ENCODE measurements around the gene SH3RF2. TPM values are rescaled to one million over a fixed set of nuclear protein-coding genes. Genes with fewer than 3 reads are reported as not detected.
"Not testable (repeated sequence)": the region's sequence is repeated elsewhere in the genome, so short reads cannot be mapped to it uniquely, and the experiment has no call there.

SH3RF2 gene
- total RNA-seq, 2 experiments from 2014 or later = not detected

DNA sequence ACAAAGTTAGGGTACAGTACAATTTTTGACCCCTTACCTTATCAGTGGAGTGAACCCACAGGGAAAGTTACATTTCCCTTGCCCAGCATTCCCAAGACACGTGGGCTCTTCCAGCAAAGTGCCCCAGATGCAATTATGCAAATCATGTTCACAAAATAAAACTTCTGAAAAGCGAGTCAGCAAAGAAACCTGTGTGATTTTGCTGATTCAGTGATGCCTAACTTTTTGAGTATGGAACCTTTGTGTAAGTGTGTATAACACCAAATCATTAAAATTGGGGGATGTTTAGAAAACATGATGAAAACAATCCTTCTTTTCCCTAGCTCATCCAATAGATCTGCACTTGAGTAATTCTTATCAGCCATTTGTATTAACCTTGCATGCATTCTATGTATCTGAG lies 52.6 kb downstream of the SH3RF2 start:
- Mint-ChIP-seq H3K4me3 (no peak overlapping the region), H3K36me3 (no peaks in the 10 kb centered on the region), H3K4me1 (no peaks in the 10 kb centered on the region), H3K27ac (no peak overlapping the region), H3K9me3 (peaks cover 8% of the 10 kb centered on the region), H3K27me3 (peaks cover 3% of the 10 kb centered on the region)
- DNase-seq = no peak

GRCh38 chr5:145989428-145989827 lies 53.0 kb downstream of the SH3RF2 start:
- Mint-ChIP-seq H3K27me3 (peaks cover 3% of the 10 kb centered on the region), H3K27ac (no peak overlapping the region), H3K4me1 (no peaks in the 10 kb centered on the region), H3K9me3 (peaks cover 12% of the 10 kb centered on the region), H3K36me3 (no peaks in the 10 kb centered on the region), H3K4me3 (no peak overlapping the region)
- no peak for DNase-seq

DNA sequence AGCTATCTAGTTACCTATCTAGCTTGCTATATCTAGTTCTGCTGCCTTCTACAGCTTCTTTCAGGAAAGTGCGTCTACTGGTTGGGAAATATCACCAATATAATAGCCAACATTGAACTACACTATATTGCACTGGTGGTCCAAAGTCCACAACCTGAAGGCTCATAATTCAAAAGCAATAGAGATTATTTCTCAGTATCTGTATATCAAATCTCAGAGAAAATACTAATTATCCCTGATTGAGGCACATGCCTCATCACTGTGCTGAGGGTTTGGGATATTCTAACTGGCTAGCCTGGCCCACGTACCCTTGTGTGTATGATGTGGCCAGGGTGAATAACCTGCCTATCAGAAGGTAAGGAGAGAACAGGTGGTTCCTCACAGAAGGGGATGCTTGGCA lies 53.8 kb downstream of the SH3RF2 start:
- DNase-seq = no peak
- no peak overlapping the region for H3K4me3 Mint-ChIP-seq
- no peak overlapping the region for H3K27ac Mint-ChIP-seq
- no peaks in the 10 kb centered on the region for H3K4me1 Mint-ChIP-seq
- H3K9me3 Mint-ChIP-seq = peaks cover 12% of the 10 kb centered on the region
- H3K36me3 Mint-ChIP-seq = no peaks in the 10 kb centered on the region
- peaks cover 3% of the 10 kb centered on the region for H3K27me3 Mint-ChIP-seq

DNA sequence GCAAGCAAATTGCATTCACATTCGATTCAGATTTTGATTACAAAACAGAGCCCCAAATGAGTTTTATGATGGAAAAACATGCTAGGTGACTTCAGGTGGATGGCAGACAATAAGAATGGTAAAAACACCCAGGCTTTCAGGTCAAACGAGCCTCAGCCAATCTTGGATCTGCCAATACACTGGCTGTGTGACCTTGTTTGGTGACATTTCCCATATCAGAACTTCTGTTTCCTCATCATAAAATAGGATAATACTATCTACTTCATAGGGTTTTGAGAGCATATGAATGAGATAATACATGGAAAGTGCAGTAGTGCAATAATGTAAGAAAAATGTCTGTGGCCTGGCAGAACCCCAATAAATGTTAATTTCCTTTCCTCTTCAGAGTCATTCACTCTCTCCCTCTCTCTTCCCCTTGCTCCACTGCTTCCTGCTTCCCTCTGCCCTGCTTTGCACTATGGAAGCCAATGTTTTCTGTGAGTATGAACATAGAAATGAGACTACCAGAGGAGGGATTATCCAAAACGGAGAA lies 54.7 kb downstream of the SH3RF2 start:
- DNase-seq = no peak
- H3K36me3 Mint-ChIP-seq = no peaks in the 10 kb centered on the region
- peaks cover 7% of the 10 kb centered on the region for H3K27me3 Mint-ChIP-seq
- no peaks in the 10 kb centered on the region for H3K4me1 Mint-ChIP-seq
- peaks cover 12% of the 10 kb centered on the region for H3K9me3 Mint-ChIP-seq
- no peak overlapping the region for H3K27ac Mint-ChIP-seq
- H3K4me3 Mint-ChIP-seq = no peak overlapping the region

- H3K36me3 Mint-ChIP-seq, H3K4me3 Mint-ChIP-seq, DNase-seq, H3K4me1 Mint-ChIP-seq, H3K27ac Mint-ChIP-seq: not testable (repeated sequence)
- peaks cover 12% of the 10 kb centered on the region for H3K9me3 Mint-ChIP-seq
- peaks cover 14% of the 10 kb centered on the region for H3K27me3 Mint-ChIP-seq
Observed at GRCh38 chr5:145993538-145993937, 57.2 kb downstream of the SH3RF2 start.

- DNase-seq = no peak
- no peak overlapping the region for H3K4me3 Mint-ChIP-seq
- no peak overlapping the region for H3K27ac Mint-ChIP-seq
- no peaks in the 10 kb centered on the region for H3K4me1 Mint-ChIP-seq
- no peaks in the 10 kb centered on the region for H3K36me3 Mint-ChIP-seq
- peaks cover 12% of the 10 kb centered on the region for H3K27me3 Mint-ChIP-seq
- peaks cover 12% of the 10 kb centered on the region for H3K9me3 Mint-ChIP-seq
Observed at GRCh38 chr5:145996135-145996534, 59.8 kb downstream of the SH3RF2 start.

GRCh38 chr5:145999208-145999607 lies 62.8 kb downstream of the SH3RF2 start:
- Mint-ChIP-seq H3K27me3 (peaks cover 22% of the 10 kb centered on the region), H3K36me3 (no peaks in the 10 kb centered on the region), H3K4me3 (no peak overlapping the region), H3K4me1 (no peaks in the 10 kb centered on the region), H3K27ac (no peak overlapping the region), H3K9me3 (peaks cover 2% of the 10 kb centered on the region)
- no peak for DNase-seq

- Mint-ChIP-seq H3K27me3 (peaks cover 22% of the 10 kb centered on the region), H3K27ac (no peak overlapping the region)
Observed at GRCh38 chr5:146000072-146000471, 63.7 kb downstream of the SH3RF2 start.

GRCh38 chr5:146001544-146002190 lies 65.3 kb downstream of the SH3RF2 start:
- Mint-ChIP-seq H3K36me3 (no peaks in the 10 kb centered on the region), H3K4me3 (no peak overlapping the region)
- DNase-seq = no peak

More at GRCh38 chr5:146000072-146000471, 63.7 kb downstream of the SH3RF2 start:
- Mint-ChIP-seq H3K36me3 (no peaks in the 10 kb centered on the region), H3K9me3 (no peaks in the 10 kb centered on the region), H3K4me3 (no peak overlapping the region), H3K4me1 (no peaks in the 10 kb centered on the region)
- DNase-seq = no peak

DNA sequence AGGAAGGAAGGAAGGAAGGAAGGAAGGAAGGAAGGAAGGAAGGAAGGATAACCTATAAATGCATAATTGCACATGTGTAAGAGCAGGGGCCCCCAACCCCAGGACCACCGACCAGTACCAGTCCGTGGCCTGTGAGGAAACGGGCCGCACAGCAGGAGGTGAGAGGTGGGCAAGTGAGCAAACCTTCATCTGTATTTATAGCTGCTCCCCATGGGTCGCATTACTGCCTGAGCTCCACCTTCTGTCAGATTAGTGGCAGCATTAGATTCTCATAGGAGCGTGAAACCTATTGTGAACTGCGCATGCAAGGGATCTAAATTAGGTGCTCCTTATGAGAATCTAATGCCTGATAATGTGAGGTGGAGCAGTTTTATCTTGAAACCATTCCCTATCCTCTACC lies 66.1 kb downstream of the SH3RF2 start:
- Mint-ChIP-seq H3K27me3 (peaks cover 14% of the 10 kb centered on the region), H3K4me1 (no peaks in the 10 kb centered on the region), H3K4me3 (no peak overlapping the region), H3K9me3 (no peaks in the 10 kb centered on the region), H3K36me3 (no peaks in the 10 kb centered on the region), H3K27ac (no peak overlapping the region)
- DNase-seq = no peak

More at GRCh38 chr5:146001544-146002190, 65.3 kb downstream of the SH3RF2 start:
- H3K27ac Mint-ChIP-seq = no peak overlapping the region
- peaks cover 19% of the 10 kb centered on the region for H3K27me3 Mint-ChIP-seq
- H3K4me1 Mint-ChIP-seq = no peaks in the 10 kb centered on the region
- H3K9me3 Mint-ChIP-seq = no peaks in the 10 kb centered on the region

DNA sequence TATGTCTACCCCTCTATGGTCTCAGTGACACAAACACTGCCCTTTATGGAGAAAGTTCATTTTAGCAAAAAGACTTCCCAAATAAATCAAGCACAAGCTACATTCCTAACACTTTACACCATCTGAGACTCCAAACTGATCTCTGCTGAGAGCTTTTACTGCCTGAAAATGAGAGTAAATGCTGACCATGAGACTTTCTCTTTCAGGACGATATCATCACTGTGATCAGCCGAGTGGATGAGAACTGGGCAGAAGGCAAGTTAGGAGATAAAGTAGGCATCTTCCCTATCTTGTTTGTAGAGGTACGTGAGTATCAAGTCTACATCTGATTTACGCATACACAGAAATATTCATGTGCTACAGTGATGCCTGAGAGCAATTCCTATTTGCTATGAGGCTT lies 67.5 kb downstream of the SH3RF2 start:
- Mint-ChIP-seq H3K27me3 (peaks cover 14% of the 10 kb centered on the region), H3K36me3 (no peaks in the 10 kb centered on the region), H3K4me3 (no peak overlapping the region), H3K4me1 (no peaks in the 10 kb centered on the region), H3K27ac (no peak overlapping the region), H3K9me3 (no peaks in the 10 kb centered on the region)
- DNase-seq = no peak

- Mint-ChIP-seq H3K4me1 (no peaks in the 10 kb centered on the region), H3K4me3 (no peak overlapping the region), H3K27ac (no peak overlapping the region), H3K36me3 (no peaks in the 10 kb centered on the region), H3K27me3 (peaks cover 18% of the 10 kb centered on the region), H3K9me3 (peaks cover 4% of the 10 kb centered on the region)
- DNase-seq = no peak
Observed at GRCh38 chr5:146005264-146005663, 68.9 kb downstream of the SH3RF2 start.

DNA sequence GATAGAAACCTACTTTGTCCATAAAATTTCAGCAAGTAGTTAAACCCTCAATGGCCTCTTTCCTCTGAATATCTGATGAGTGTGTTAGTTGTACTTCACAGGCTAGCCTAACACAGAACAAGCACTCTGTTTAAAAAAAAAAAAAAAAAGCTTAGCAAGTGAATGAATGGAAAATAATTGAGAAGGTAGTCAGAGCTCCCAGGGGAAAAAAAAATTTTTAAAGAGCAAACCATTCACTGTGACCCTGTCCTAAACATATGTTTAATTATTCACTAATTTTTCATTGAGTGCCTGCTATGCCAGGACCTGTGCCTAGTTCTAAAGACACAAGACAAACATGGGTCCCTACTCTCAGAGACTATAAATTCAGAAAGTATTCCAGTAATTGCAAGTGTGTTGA lies 69.3 kb downstream of the SH3RF2 start:
- H3K27me3 Mint-ChIP-seq = peaks cover 18% of the 10 kb centered on the region
- DNase-seq = no peak
- H3K4me1 Mint-ChIP-seq = no peaks in the 10 kb centered on the region
- H3K27ac Mint-ChIP-seq = no peak overlapping the region
- H3K9me3 Mint-ChIP-seq = peaks cover 5% of the 10 kb centered on the region
- no peak overlapping the region for H3K4me3 Mint-ChIP-seq
- H3K36me3 Mint-ChIP-seq = no peaks in the 10 kb centered on the region

DNA sequence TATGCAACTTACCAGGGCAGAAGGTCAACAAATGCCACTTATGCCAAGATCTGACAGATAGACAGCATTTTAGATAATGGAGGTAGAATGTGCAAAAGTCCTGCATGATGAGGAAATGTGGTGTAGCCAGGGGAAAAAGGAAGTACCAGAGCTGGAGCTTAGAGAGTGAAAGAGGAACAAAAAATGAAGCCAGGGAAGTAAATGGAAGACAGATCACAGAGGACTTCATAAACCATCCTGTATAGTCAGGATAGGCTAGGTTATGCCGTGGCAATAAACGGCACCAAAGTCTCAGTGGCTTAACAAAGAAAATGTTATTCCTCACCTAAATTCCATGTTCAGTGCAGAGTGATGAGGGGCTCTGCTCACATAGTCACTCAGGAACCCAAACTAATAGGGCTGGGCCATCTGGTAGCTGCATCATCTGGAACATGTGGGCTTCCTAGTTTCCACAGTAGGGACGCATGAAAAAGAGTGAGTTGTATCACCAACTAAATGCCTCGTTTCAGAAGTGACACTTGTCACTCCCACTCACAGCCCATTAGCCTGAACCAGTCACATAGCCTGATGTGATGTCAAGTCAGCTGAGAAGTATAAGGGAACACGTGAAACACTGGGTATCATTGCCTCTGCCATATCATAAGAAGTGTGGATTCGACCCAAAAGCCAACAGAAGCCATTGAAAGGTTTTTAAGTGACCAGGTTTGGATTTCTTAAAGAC lies 70.3 kb downstream of the SH3RF2 start:
- H3K36me3 Mint-ChIP-seq = no peaks in the 10 kb centered on the region
- H3K4me1 Mint-ChIP-seq = no peaks in the 10 kb centered on the region
- H3K27ac Mint-ChIP-seq = no peak overlapping the region
- no peak overlapping the region for H3K4me3 Mint-ChIP-seq
- peaks cover 9% of the 10 kb centered on the region for H3K9me3 Mint-ChIP-seq
- peaks cover 18% of the 10 kb centered on the region for H3K27me3 Mint-ChIP-seq
- DNase-seq = no peak

GRCh38 chr5:146007270-146007669 lies 70.9 kb downstream of the SH3RF2 start:
- H3K27ac Mint-ChIP-seq = no peak overlapping the region
- H3K4me3 Mint-ChIP-seq = no peak overlapping the region

GRCh38 chr5:146007989-146008388 lies 71.6 kb downstream of the SH3RF2 start:
- Mint-ChIP-seq H3K27ac (no peak overlapping the region), H3K36me3 (no peaks in the 10 kb centered on the region), H3K9me3 (peaks cover 9% of the 10 kb centered on the region), H3K4me1 (no peaks in the 10 kb centered on the region), H3K27me3 (peaks cover 16% of the 10 kb centered on the region), H3K4me3 (no peak overlapping the region)
- DNase-seq = no peak

More at GRCh38 chr5:146007270-146007669, 70.9 kb downstream of the SH3RF2 start:
- no peak for DNase-seq
- H3K27me3 Mint-ChIP-seq = peaks cover 18% of the 10 kb centered on the region
- H3K36me3 Mint-ChIP-seq = no peaks in the 10 kb centered on the region
- H3K9me3 Mint-ChIP-seq = peaks cover 9% of the 10 kb centered on the region
- H3K4me1 Mint-ChIP-seq = no peaks in the 10 kb centered on the region

Data from activated naive CD8-positive, alpha-beta T cell treated with anti-CD3 and anti-CD28 coated beads for 36 hours (primary cell).